ENCODE measurements around the gene SLITRK6. TPM values are rescaled to one million over a fixed set of nuclear protein-coding genes. Genes with fewer than 3 reads are reported as not detected.
"Not testable (repeated sequence)": the region's sequence is repeated elsewhere in the genome, so short reads cannot be mapped to it uniquely, and the experiment has no call there.

SLITRK6 gene
- total RNA-seq, 1 donor from 2014 or later, result not detected

GRCh38 chr13:85755123-85755522 is 44.1 kb downstream of the SLITRK6 start:
- no peak for DNase-seq (ENCODE audit: low read depth)
- H3K4me3 ChIP-seq (ENCODE audit: low read depth, low read length), result no peak overlapping the region
- TF ChIP-seq CTCF (IDR thresholded peaks at IDR 0.05; ENCODE audit: insufficient read depth, low read length, poor library complexity, severe bottlenecking), result no peak
- H3K36me3 ChIP-seq (ENCODE audit: control insufficient read depth, insufficient read depth, low read length), result no peaks in the 10 kb centered on the region
- H3K27me3 ChIP-seq (ENCODE audit: control insufficient read depth, insufficient read depth, low read length), result no peaks in the 10 kb centered on the region

- H3K4me3 ChIP-seq (ENCODE audit: low read depth, low read length); H3K27me3 ChIP-seq (ENCODE audit: control insufficient read depth, insufficient read depth, low read length); H3K36me3 ChIP-seq (ENCODE audit: control insufficient read depth, insufficient read depth, low read length); DNase-seq (ENCODE audit: low read depth): not testable (repeated sequence)
Observed at GRCh38 chr13:85743201-85743770, 55.9 kb downstream of the SLITRK6 start.

All from kidney epithelial cell (primary cell).